ENCODE results near the gene SNX8.

Gene SNX8

GRCh38 chr7:2242541-2243429 lies 71.5 kb downstream of the SNX8 start:
- peak; percentile 69 for DNase-seq

GRCh38 chr7:2241580-2242540 lies 72.4 kb downstream of the SNX8 start, which contains the start of the genes MRM2 and NUDT1:
Gene MRM2 (minus strand): TSS chr7:2242205. CDS start chr7:2242169, 36 bp downstream.
Gene NUDT1 (plus strand): TSS chr7:2242226. CDS start chr7:2244575, 2,349 bp downstream.
- DNase-seq = peak; percentile 92

GRCh38 chr7:2239242-2239641 lies 75.0 kb downstream of the SNX8 start:
- no peak for DNase-seq

GRCh38 chr7:2237109-2237602 lies 77.1 kb downstream of the SNX8 start:
- DNase-seq = no peak

GRCh38 chr7:2233926-2234325 lies 80.3 kb downstream of the SNX8 start:
- DNase-seq = no peak

- peak; percentile 94 for DNase-seq
These were observed 81.3 kb downstream of the SNX8 start, which contains the start of gene MAD1L1 for GRCh38 chr7:2232766-2233520. Gene MAD1L1 (minus strand): TSS chr7:2232945. CDS start chr7:2230133, 2,812 bp downstream.

GRCh38 chr7:2231992-2232765 lies 82.1 kb downstream of the SNX8 start:
- DNase-seq = peak; percentile 68

- no peak for DNase-seq
These were observed 83.4 kb downstream of the SNX8 start for GRCh38 chr7:2230882-2231281.

- no peak for DNase-seq
These were observed 84.0 kb downstream of the SNX8 start for GRCh38 chr7:2230226-2230625.

- DNase-seq = no peak
These were observed 84.8 kb downstream of the SNX8 start for GRCh38 chr7:2229467-2229866.

GRCh38 chr7:2228921-2229320 lies 85.3 kb downstream of the SNX8 start:
- no peak for DNase-seq

GRCh38 chr7:2227699-2228098 lies 86.5 kb downstream of the SNX8 start:
- no peak for DNase-seq

GRCh38 chr7:2225830-2226229 lies 88.4 kb downstream of the SNX8 start:
- no peak for DNase-seq

GRCh38 chr7:2225336-2225735 lies 88.9 kb downstream of the SNX8 start:
- DNase-seq = no peak

GRCh38 chr7:2224934-2225333 lies 89.3 kb downstream of the SNX8 start:
- no peak for DNase-seq

- no peak for DNase-seq
These were observed 89.7 kb downstream of the SNX8 start for GRCh38 chr7:2224491-2224928.

GRCh38 chr7:2223321-2223720 lies 90.9 kb downstream of the SNX8 start:
- DNase-seq = no peak

GRCh38 chr7:2222516-2222915 lies 91.7 kb downstream of the SNX8 start:
- no peak for DNase-seq

- DNase-seq = no peak
These were observed 93.3 kb downstream of the SNX8 start for GRCh38 chr7:2220954-2221353.

GRCh38 chr7:2220506-2220905 lies 93.7 kb downstream of the SNX8 start:
- DNase-seq = no peak

GRCh38 chr7:2220030-2220429 lies 94.2 kb downstream of the SNX8 start:
- DNase-seq = no peak

Measured in activated CD8-positive, alpha-beta memory T cell treated with anti-CD3 and anti-CD28 coated beads, Interleukin-2, amount 50 U/mL, for 48 hours (primary cell).